ENCODE results near the gene NPEPL1.

GRCh38 chr20:58713801-58714339, 21.3 kb downstream of the NPEPL1 start:
- TF ChIP-seq POLR2A (IDR thresholded peaks at IDR 0.05) (no peak), CTCF (IDR thresholded peaks at IDR 0.05) (no peak)
